HUES48 (cell line): ENCODE measurements around the gene CRAMP1.

ENCODE experiments used
- H3K27ac ChIP-seq: one replicate; pipeline ENCODE4 v1.7.0; 2013; ENCODE audit warnings: low read depth, low read length, inconsistent platforms
- H3K27me3 ChIP-seq: 2 replicates; pipeline ENCODE4 v1.6.1; 2013; ENCODE audit warnings: mild to moderate bottlenecking, low read length; ENCODE audit not compliant: control insufficient read depth, insufficient read depth
- H3K36me3 ChIP-seq: 2 replicates; pipeline ENCODE4 v1.6.1; 2013; ENCODE audit warnings: low read length; ENCODE audit not compliant: control insufficient read depth, insufficient read depth
- H3K4me1 ChIP-seq: 2 replicates; pipeline ENCODE4 v1.6.1; 2013; ENCODE audit warnings: mild to moderate bottlenecking, low read length; ENCODE audit not compliant: control insufficient read depth, insufficient read depth
- H3K4me3 ChIP-seq: 2 replicates; pipeline ENCODE4 v1.5.1; 2013; ENCODE audit warnings: mild to moderate bottlenecking, low read depth, low read length
- H3K9ac ChIP-seq: 2 replicates; pipeline ENCODE4 v1.6.1; 2013; ENCODE audit warnings: mild to moderate bottlenecking, low read depth, low read length, moderate library complexity
- H3K9me3 ChIP-seq: 2 replicates; pipeline ENCODE4 v1.6.1; 2013; ENCODE audit warnings: low read length; ENCODE audit not compliant: control insufficient read depth, insufficient read depth

Gene CRAMP1

GRCh38 chr16:1670371-1670770, 58.2 kb downstream of the CRAMP1 start:
- Histone ChIP-seq H3K4me1 (no peaks in the 10 kb centered on the region), H3K36me3 (peaks cover 97% of the 10 kb centered on the region), H3K27ac (no peak overlapping the region), H3K4me3 (no peak overlapping the region), H3K27me3 (no peaks in the 10 kb centered on the region), H3K9me3 (no peaks in the 10 kb centered on the region), H3K9ac (no peak overlapping the region)

GRCh38 chr16:1670866-1671265, 58.7 kb downstream of the CRAMP1 start:
- Histone ChIP-seq H3K9ac (no peak overlapping the region), H3K9me3 (no peaks in the 10 kb centered on the region), H3K27me3 (no peaks in the 10 kb centered on the region), H3K4me3 (no peak overlapping the region), H3K27ac (no peak overlapping the region), H3K36me3 (peaks cover 97% of the 10 kb centered on the region), H3K4me1 (no peaks in the 10 kb centered on the region)

- Histone ChIP-seq H3K4me3 (no peak overlapping the region), H3K27me3 (no peaks in the 10 kb centered on the region), H3K9ac (no peak overlapping the region), H3K27ac (no peak overlapping the region), H3K4me1 (no peaks in the 10 kb centered on the region), H3K36me3 (peaks cover 73% of the 10 kb centered on the region), H3K9me3 (no peaks in the 10 kb centered on the region)
These were observed 61.4 kb downstream of the CRAMP1 start for GRCh38 chr16:1673424-1674151.

- no peak overlapping the region for H3K27ac ChIP-seq
- no peaks in the 10 kb centered on the region for H3K27me3 ChIP-seq
- no peaks in the 10 kb centered on the region for H3K9me3 ChIP-seq
- H3K4me1 ChIP-seq = no peaks in the 10 kb centered on the region
- H3K4me3 ChIP-seq = no peak overlapping the region
- no peak overlapping the region for H3K9ac ChIP-seq
- H3K36me3 ChIP-seq = peaks cover 66% of the 10 kb centered on the region
These were observed 62.1 kb downstream of the CRAMP1 start for GRCh38 chr16:1674306-1674705.

GRCh38 chr16:1674751-1675664, 62.8 kb downstream of the CRAMP1 start:
- H3K9ac ChIP-seq = no peak overlapping the region
- peaks cover 60% of the 10 kb centered on the region for H3K36me3 ChIP-seq
- no peaks in the 10 kb centered on the region for H3K27me3 ChIP-seq
- no peak overlapping the region for H3K4me3 ChIP-seq
- H3K9me3 ChIP-seq = no peaks in the 10 kb centered on the region
- no peak overlapping the region for H3K27ac ChIP-seq
- H3K4me1 ChIP-seq = no peaks in the 10 kb centered on the region

- H3K27me3 ChIP-seq = no peaks in the 10 kb centered on the region
- H3K9ac ChIP-seq = no peak overlapping the region
- H3K27ac ChIP-seq = no peak overlapping the region
- H3K4me1 ChIP-seq = 0 out of 2 replicates have a peak, but pooled peaks cover 6% of the 10 kb centered on the region
- H3K36me3 ChIP-seq = peaks cover 58% of the 10 kb centered on the region
- no peak overlapping the region for H3K4me3 ChIP-seq
- no peaks in the 10 kb centered on the region for H3K9me3 ChIP-seq
These were observed 64.5 kb downstream of the CRAMP1 start for GRCh38 chr16:1676661-1677060.

GRCh38 chr16:1677339-1677738, 65.2 kb downstream of the CRAMP1 start:
- no peak overlapping the region for H3K27ac ChIP-seq
- H3K36me3 ChIP-seq = peaks cover 52% of the 10 kb centered on the region
- H3K9me3 ChIP-seq = no peaks in the 10 kb centered on the region
- H3K27me3 ChIP-seq = no peaks in the 10 kb centered on the region
- H3K4me1 ChIP-seq = 0 out of 2 replicates have a peak, but pooled peaks cover 6% of the 10 kb centered on the region
- peak overlapping the region; percentile 49; the same call in 1 of the 2 replicates for H3K9ac ChIP-seq
- H3K4me3 ChIP-seq = peak overlapping the region; percentile 52

GRCh38 chr16:1677942-1678499, 65.9 kb downstream of the CRAMP1 start, which contains the start of gene JPT2:
JPT2 (plus strand) TSS chr16:1678279; CDS start chr16:1678313, 34 bp downstream.
- H3K27me3 ChIP-seq = no peaks in the 10 kb centered on the region
- peak within 1 kb of the TSS; percentile 72 for H3K27ac ChIP-seq
- no peaks in the 10 kb centered on the region for H3K9me3 ChIP-seq
- H3K36me3 ChIP-seq = peaks cover 45% of the 10 kb centered on the region
- H3K4me1 ChIP-seq = 0 out of 2 replicates have a peak, but pooled peaks cover 6% of the 10 kb centered on the region
- peak within 1 kb of the TSS; percentile 88 for H3K4me3 ChIP-seq
- H3K9ac ChIP-seq = peak within 1 kb of the TSS; percentile 82

- H3K9me3 ChIP-seq = no peaks in the 10 kb centered on the region
- H3K27ac ChIP-seq = peak overlapping the region; percentile 72
- H3K4me1 ChIP-seq = 0 out of 2 replicates have a peak, but pooled peaks cover 6% of the 10 kb centered on the region
- H3K27me3 ChIP-seq = no peaks in the 10 kb centered on the region
- peaks cover 44% of the 10 kb centered on the region for H3K36me3 ChIP-seq
- peak overlapping the region; percentile 88 for H3K4me3 ChIP-seq
- H3K9ac ChIP-seq = peak overlapping the region; percentile 82
These were observed 66.4 kb downstream of the CRAMP1 start for GRCh38 chr16:1678500-1679098.

- 0 out of 2 replicates have a peak overlapping the region, but pooled peaks have one; percentile 1 for H3K4me3 ChIP-seq
- no peaks in the 10 kb centered on the region for H3K9me3 ChIP-seq
- H3K27ac ChIP-seq = no peak overlapping the region
- no peaks in the 10 kb centered on the region for H3K27me3 ChIP-seq
- peaks cover 43% of the 10 kb centered on the region for H3K36me3 ChIP-seq
- no peak overlapping the region for H3K9ac ChIP-seq
- 0 out of 2 replicates have a peak, but pooled peaks cover 6% of the 10 kb centered on the region for H3K4me1 ChIP-seq
These were observed 68.2 kb downstream of the CRAMP1 start for GRCh38 chr16:1680361-1680760.
